ENCODE results near the gene CHD8. TPM values are rescaled to one million over a fixed set of nuclear protein-coding genes. Genes with fewer than 3 reads are reported as not detected.
"Not testable (repeated sequence)": the region's sequence is repeated elsewhere in the genome, so short reads cannot be mapped to it uniquely, and the experiment has no call there.

CHD8 gene
- total RNA-seq, 2 experiments from 2014 or later, result 130 to 138 TPM

DNA sequence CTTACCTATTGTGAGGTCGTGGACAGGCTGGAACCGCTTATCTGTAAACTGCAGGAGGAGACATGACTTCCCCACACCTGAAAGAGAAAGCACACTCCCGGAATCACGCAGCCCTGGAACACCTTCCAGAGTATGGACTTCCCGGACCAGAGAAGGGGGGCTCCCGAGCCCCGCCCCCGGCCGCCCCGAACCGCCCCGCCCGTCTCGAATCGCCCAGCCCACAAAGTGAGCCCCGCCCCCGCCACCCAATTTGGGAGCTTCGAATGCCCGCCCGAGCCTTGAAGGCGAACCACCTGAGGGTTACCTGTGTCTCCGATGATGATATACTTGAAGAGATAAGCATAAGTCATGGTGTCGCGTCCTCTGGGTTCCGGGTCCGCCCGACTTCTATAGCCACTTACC, 20.6 kb upstream of the CHD8 start:
- Mint-ChIP-seq H3K9me3 (ENCODE audit: low read depth) (no peaks in the 10 kb centered on the region), H3K27ac (peak overlapping the region; percentile 100), H3K36me3 (peaks cover 18% of the 10 kb centered on the region), H3K4me1 (peaks cover 38% of the 10 kb centered on the region), H3K27me3 (no peaks in the 10 kb centered on the region), H3K4me3 (peak overlapping the region; percentile 99)
- CTCF ChIA-PET, result interaction anchor here (0.6 to 4.0 kb wide), 13 partner anchors 11 to 92 kb away, joined by 3 to 38 read pairs (median 5); partner anchors contain the start of genes CHD8, METTL3, SALL2 and SUPT16H
- DNase-seq, result no peak
- ATAC-seq, result peak; percentile 62

DNA sequence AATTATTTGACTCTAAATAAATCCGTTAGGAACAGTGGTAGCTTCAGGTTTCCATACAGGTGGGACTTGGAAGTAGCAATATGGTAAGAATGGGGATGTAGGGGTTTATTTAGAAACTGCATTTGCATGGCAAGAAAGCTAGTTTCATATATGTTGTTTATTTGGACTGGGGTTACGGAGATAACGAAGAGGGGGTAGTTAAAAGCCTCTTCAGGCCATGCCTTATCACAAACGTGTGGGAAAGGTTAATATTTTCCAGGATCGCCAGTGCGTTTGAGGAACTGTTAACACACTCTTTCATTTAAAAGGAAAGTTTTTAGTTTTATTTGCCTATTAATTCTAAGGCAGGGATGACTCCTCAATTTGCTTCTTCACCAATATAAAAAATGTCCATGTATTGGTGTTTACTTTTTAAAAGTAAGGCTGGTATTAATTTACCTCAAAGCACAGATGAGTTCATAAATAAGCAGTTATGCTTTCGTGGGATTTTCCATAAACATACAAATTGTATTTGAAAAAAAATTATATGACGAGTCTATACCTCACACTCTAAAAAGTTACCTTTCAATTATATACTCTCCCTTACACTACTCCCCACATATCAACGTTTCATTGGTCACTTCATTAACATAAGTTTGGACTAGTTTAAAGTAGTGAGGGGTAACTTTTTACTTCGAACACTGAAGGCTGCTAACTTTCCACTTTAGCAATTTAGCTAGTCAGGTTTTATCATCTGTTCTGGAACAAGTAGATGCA, 20.0 kb upstream of the CHD8 start:
- Mint-ChIP-seq H3K4me3 (peak overlapping the region; percentile 99), H3K9me3 (ENCODE audit: low read depth) (no peaks in the 10 kb centered on the region), H3K4me1 (peaks cover 36% of the 10 kb centered on the region), H3K36me3 (peaks cover 18% of the 10 kb centered on the region), H3K27me3 (no peaks in the 10 kb centered on the region), H3K27ac (peak overlapping the region; percentile 100)
- no peak for DNase-seq
- no peak for ATAC-seq
- CTCF ChIA-PET, result interaction anchor here (0.6 to 4.0 kb wide), 12 partner anchors 10 to 92 kb away, joined by 3 to 38 read pairs (median 4); partner anchors contain the start of genes CHD8, METTL3, SALL2 and SUPT16H

DNA sequence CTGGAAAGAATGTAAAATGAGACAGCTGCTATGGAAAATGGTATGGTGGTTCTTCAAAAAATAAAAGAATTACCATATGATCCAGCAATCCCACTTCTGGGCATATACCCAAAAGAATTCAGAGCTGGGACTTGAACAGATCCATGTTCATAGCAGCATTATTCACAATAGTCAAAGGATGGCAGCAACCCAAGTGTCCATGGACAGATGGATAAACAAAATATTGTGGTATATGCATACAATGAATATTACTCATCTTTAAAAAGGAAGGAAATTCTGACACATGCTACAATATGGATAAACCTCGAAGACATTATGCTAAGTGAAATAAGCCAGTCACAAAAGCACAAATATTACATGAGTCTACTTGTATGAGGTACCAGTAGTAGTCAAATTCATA, 11.7 kb upstream of the CHD8 start:
- Mint-ChIP-seq H3K4me1 (no peaks in the 10 kb centered on the region), H3K9me3 (ENCODE audit: low read depth) (no peaks in the 10 kb centered on the region), H3K4me3 (no peak overlapping the region), H3K27ac (no peak overlapping the region), H3K27me3 (no peaks in the 10 kb centered on the region), H3K36me3 (peaks cover 27% of the 10 kb centered on the region)
- ATAC-seq, result no peak
- CTCF ChIA-PET, result interaction anchor here (2.3 kb wide), 1 partner anchor 12 kb away, joined by 9 read pairs; the partner anchor contains the start of gene CHD8
- DNase-seq, result no peak

DNA sequence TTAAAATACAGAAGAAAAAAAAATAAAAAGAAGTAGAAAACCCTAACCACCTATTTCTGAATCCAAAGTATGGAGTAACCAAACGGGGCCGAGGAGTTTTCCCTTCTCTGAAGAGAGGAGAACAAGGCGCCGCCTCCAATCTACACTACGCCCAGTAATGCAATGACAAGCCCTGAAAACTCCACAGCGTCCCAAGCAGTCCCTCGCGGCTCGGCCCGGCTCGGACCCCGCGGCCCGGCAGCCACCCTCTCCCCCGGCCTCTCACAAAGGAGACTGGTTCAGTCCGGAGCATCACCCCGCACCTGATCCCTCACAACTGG, 371 bp downstream of the CHD8 start:
- Mint-ChIP-seq H3K4me1 (peaks cover 39% of the 10 kb centered on the region), H3K4me3 (peak overlapping the region; percentile 91), H3K27me3 (no peaks in the 10 kb centered on the region), H3K27ac (peak overlapping the region; percentile 98), H3K9me3 (ENCODE audit: low read depth) (no peaks in the 10 kb centered on the region), H3K36me3 (peaks cover 20% of the 10 kb centered on the region)
- CTCF ChIA-PET, result interaction anchor here (0.6 to 4.7 kb wide), 19 partner anchors 10 to 1475 kb away, joined by 3 to 38 read pairs (median 4); partner anchors contain the start of genes METTL3, RAB2B and TOX4
- no peak for DNase-seq
- peak; percentile 27 for ATAC-seq

DNA sequence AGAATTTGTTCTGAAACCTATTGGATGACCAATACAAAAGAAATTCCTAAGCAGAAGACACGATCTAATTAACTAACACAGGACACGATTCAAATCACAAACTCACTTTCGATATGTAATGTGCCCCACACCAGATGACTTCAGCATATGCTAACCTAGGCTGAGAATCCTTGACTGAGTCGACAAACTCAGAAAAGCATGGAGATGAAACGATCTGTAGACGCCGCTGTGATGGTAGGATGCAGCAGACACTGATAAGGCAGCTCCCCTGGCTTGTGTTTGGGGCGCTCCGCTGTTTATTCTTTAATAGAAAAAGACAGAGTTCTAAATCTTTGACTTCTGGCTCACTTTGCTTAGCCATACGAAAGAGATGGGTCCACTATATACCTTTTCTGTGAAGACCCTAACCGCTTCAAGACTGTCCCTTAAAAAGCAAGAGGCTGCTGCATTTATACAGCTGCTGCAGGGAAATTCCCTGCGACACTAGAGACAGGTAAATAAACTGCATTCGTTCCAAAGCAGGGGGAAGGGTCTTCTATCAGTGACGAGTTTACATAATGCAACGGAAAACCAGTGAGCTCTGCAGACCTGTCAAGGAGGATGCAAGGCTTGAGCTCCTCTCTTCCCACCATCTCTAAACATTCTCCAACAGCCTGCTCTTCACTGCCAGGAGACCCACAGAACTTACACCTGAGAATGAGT, 929 bp downstream of the CHD8 start:
- Mint-ChIP-seq H3K27me3 (no peaks in the 10 kb centered on the region), H3K4me3 (peak overlapping the region; percentile 91), H3K36me3 (peaks cover 20% of the 10 kb centered on the region), H3K27ac (peak overlapping the region; percentile 98), H3K9me3 (ENCODE audit: low read depth) (no peaks in the 10 kb centered on the region), H3K4me1 (peaks cover 44% of the 10 kb centered on the region)
- ATAC-seq, result no peak
- no peak for DNase-seq
- CTCF ChIA-PET, result interaction anchor here (1.0 to 4.7 kb wide), 7 partner anchors 12 to 350 kb away, joined by 3 to 38 read pairs (median 9); partner anchors contain the start of genes RAB2B and TOX4

DNA sequence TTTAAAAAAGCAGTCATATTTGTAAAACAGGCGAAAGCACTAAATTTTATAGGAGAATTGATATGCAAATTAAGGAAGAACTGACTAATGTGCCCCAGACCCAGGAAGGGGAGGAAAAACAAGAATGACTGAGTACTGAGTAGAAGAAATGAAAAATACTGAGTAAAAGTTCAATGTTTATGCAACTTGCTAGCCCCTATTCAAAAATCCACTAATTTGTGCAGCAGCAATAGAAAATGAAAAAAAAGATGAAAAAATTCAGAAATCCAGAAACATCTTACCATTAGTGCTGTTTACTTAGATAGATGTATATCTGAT, 6.1 kb downstream of the CHD8 start:
- Mint-ChIP-seq H3K4me3 (peak overlapping the region; percentile 56), H3K36me3 (peaks cover 30% of the 10 kb centered on the region), H3K27ac (peak overlapping the region; percentile 88), H3K27me3 (no peaks in the 10 kb centered on the region), H3K4me1 (peaks cover 56% of the 10 kb centered on the region), H3K9me3 (ENCODE audit: low read depth) (no peaks in the 10 kb centered on the region)
- CTCF ChIA-PET, result interaction anchor here (1.5 kb wide), 1 partner anchor 49 kb away, joined by 3 read pairs; no protein-coding TSS in a partner anchor
- ATAC-seq (no peak), DNase-seq (no peak)

DNA sequence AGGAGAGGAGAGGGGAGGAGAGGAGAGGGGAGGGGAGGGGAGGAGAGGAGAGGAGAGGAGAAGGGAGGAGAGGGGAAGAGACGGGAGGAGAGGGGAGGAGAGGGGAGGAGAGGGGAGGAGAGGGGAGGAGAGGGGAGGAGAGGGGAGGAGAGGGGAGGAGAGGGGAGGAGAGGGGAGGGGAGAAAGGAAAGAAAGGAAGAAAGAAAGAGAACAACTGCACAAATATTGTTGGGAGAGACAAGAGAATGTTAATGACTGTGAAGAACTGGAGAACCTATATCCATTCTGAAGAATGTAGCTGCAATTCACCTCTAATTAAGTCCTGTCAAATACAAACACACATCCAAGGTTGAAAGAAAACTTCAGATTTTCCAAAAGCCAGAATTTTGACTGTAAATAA, 13.3 kb downstream of the CHD8 start:
- Mint-ChIP-seq H3K4me1 (peaks cover 27% of the 10 kb centered on the region), H3K36me3 (peaks cover 16% of the 10 kb centered on the region)
- H3K27me3 Mint-ChIP-seq; CTCF ChIA-PET; DNase-seq; ATAC-seq; H3K4me3 Mint-ChIP-seq; H3K9me3 Mint-ChIP-seq (ENCODE audit: low read depth); H3K27ac Mint-ChIP-seq: not testable (repeated sequence)

DNA sequence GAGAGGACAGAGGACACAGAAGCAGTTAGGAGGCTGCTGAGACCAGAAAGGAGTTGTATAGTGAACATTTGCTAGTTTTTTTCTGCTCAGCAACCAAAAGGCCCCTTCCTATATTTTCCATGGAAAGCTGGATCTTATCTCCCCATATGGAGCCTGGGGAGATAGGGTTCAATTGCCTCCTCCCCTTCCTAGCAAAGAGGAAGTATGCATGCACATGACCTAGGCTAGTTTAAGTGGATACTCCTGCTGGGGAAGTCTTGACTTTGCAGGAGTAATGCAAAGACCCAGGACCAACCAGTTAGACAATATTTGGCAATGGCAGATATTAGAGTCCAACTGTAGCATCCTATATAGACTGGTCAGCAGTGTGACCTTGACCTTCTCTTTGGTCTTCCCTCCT, 15.1 kb downstream of the CHD8 start:
- CTCF ChIA-PET, result no interaction called here
- Mint-ChIP-seq H3K27ac (no peak overlapping the region), H3K4me1 (peaks cover 33% of the 10 kb centered on the region), H3K9me3 (ENCODE audit: low read depth) (no peaks in the 10 kb centered on the region), H3K36me3 (peaks cover 13% of the 10 kb centered on the region), H3K4me3 (no peak overlapping the region), H3K27me3 (no peaks in the 10 kb centered on the region)
- no peak for DNase-seq
- ATAC-seq, result no peak

DNA sequence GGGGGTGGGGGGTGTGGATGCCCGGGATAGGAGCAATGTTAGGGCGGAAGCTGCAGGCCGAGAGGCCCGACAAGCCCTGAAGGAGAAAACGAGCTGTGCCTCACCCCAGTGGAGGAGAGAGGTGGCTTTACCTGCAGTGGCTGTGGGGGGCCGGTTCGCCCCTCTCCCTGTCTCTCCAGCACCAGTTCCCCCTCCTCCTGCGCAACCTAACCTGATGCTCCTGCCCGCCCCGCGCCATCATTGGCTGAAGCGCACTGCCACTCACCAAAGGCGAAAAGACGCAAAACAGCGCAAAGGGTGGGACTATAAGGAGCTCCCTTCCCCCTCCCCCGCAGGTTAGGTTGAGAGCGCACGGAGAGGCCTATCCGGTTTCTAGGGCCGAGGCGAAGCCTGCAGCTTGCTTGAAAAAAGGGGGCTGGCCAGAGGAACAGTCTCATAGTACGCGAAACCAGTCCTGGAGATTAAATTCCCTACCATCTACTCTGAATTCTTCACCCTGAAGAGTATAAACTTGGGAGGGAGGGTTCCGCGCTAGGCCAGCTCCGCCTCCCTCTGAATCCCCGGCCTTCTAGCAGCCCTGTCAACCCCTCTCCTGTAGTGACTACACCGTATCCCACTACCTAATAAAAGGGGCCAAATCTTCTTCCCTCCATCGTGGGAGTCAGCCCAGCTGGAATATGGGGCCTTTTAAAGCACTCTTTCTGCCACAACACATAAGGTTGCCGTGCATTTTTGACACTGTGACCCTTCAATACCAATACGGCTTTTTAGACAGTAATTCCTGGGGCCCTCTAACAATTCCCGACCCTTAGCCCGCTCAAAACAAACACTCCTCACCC, 18.6 kb downstream of the CHD8 start:
- DNase-seq (peak; percentile 99), ATAC-seq (peak; percentile 99)
- CTCF ChIA-PET, result interaction anchor here (0.8 to 2.4 kb wide), 10 partner anchors 9 to 207 kb away, joined by 3 to 31 read pairs (median 4); partner anchors contain the start of genes CHD8, RAB2B and TOX4
- Mint-ChIP-seq H3K4me3 (peak overlapping the region; percentile 96), H3K27me3 (no peaks in the 10 kb centered on the region), H3K27ac (peak overlapping the region; percentile 78), H3K36me3 (peaks cover 27% of the 10 kb centered on the region), H3K9me3 (ENCODE audit: low read depth) (no peaks in the 10 kb centered on the region), H3K4me1 (peaks cover 53% of the 10 kb centered on the region)

DNA sequence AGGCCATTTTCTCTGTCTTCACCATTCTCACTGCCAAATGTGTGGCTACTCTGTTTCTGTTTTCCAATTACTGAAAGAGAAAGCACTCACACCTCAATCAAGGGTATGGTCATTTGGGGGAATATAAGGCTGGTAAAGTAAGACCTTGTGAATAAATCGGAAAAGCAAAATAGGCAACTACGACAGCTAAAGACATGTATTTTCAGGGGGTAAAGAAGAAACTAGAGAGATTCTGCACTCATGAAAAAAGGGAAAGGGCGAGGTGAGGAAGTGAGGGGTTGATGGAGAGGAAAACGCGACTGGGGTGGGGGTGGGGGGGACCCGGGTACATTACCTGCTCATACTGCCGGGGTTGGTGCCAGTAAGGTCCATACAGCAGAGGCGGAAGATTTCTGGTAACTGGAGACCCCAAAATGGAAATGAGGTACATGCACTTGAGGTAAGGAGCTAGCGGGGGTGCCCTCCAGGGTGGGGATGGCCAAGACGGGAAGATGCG, 19.3 kb downstream of the CHD8 start:
- ATAC-seq (no peak), DNase-seq (no peak)
- CTCF ChIA-PET, result interaction anchor here (0.8 to 2.4 kb wide), 9 partner anchors 10 to 206 kb away, joined by 3 to 31 read pairs (median 4); partner anchors contain the start of genes CHD8, RAB2B and TOX4
- Mint-ChIP-seq H3K27ac (peak overlapping the region; percentile 78), H3K27me3 (no peaks in the 10 kb centered on the region), H3K4me3 (peak overlapping the region; percentile 96), H3K36me3 (peaks cover 27% of the 10 kb centered on the region), H3K9me3 (ENCODE audit: low read depth) (no peaks in the 10 kb centered on the region), H3K4me1 (peaks cover 51% of the 10 kb centered on the region)

DNA sequence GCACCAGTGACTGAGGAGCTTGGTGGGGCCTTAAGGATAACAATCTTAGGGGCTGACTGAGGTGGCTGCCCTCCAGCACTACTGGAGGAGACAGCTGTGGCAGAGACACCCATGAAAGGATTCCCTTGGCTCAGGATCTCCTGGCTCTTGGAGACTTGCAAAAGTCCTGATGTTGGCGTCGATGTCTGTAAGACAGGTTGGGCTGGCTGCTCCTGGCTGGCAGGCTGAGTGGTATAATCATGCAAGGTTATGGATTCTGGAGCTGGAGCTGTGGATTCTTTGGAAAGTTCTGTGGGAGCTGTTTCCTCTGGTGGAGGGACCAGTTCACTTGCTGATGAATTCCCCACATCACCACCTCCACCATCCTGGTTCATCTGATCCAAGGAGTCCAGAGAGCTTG, 24.8 kb downstream of the CHD8 start:
- Mint-ChIP-seq H3K9me3 (ENCODE audit: low read depth) (no peaks in the 10 kb centered on the region), H3K4me3 (no peak overlapping the region), H3K4me1 (peaks cover 29% of the 10 kb centered on the region), H3K27me3 (no peaks in the 10 kb centered on the region), H3K27ac (no peak overlapping the region), H3K36me3 (peaks cover 62% of the 10 kb centered on the region)
- DNase-seq, result no peak
- CTCF ChIA-PET, result interaction anchor here (0.8 to 1.2 kb wide), 2 partner anchors 13 to 25 kb away, joined by 3 to 5 read pairs; partner anchors contain the start of gene CHD8
- ATAC-seq, result no peak

DNA sequence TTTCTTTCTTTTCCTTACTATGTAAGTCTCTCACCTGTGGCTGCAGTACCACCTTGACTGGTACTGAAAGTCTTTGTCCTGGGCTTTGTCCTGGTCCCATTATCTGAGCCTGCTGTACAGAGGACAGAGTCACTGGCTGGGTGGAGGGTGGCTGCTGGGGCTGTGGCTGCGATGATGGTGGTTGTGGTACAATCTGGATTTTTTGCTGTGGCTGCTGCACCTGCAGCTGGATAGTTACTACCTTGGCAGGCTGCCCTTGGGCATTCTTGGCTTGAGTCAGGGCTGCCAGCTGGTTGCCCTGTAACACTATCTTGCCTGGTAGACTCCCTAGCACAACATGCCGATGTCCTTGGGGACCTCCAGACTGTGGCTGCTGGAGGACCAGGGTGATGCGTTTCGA, 27.0 kb downstream of the CHD8 start:
- ATAC-seq, result no peak
- Mint-ChIP-seq H3K4me1 (peaks cover 8% of the 10 kb centered on the region), H3K4me3 (no peak overlapping the region), H3K36me3 (peaks cover 71% of the 10 kb centered on the region), H3K27me3 (no peaks in the 10 kb centered on the region), H3K9me3 (ENCODE audit: low read depth) (no peaks in the 10 kb centered on the region), H3K27ac (no peak overlapping the region)
- no peak for DNase-seq
- CTCF ChIA-PET, result interaction anchor here (1.2 kb wide), 1 partner anchor 19 kb away, joined by 3 read pairs; no protein-coding TSS in a partner anchor
